GM18508 (cell line): ENCODE measurements around the gene GPR34.

Experiments
- ATAC-seq: cut with Tn5 transposase; IDR thresholded peaks from one replicate; pipeline ENCODE4 v1.9.1; 2021; ENCODE audit warnings: moderate number of reproducible peaks; ENCODE audit not compliant: insufficient read depth, unreplicated experiment

GPR34 gene

DNA sequence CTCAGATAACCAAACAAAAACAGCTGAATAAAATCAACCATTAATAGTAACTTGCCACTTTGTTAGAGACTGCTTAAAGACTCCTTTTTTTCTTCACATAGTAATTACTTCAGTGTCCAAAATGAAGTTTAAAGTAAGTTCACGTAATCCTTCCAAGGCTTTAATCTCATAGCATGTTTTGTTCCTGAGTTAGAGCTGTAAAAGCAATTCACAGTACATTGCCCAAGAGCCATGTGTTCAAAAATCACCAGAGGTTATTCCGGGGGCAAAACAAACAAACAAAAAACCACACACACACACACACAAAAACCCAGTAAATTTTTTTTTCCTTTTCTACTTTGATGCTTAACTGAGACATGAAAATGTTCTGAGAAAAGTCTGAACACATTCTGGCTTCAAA is 41.3 kb downstream of the GPR34 start:
- no peak for ATAC-seq

DNA sequence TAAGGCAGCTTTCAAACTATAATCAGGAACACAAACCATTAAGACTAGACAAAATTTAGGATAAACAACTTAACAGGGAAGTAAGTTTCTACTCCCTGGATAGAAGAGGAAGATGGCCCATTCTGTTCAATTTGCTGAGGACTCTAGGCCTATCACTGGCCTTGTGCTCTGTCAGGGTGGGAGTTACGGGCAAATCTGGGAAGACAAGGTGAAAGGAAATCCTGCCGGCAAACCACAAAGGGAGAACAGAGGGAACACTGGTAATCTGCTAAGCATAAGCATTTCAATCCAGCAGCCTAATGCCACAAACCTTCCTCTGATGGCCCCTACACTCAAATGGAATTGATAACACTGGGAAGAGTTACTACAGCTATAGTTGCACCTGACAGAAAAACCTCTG is 43.5 kb downstream of the GPR34 start:
- ATAC-seq, result no peak

DNA sequence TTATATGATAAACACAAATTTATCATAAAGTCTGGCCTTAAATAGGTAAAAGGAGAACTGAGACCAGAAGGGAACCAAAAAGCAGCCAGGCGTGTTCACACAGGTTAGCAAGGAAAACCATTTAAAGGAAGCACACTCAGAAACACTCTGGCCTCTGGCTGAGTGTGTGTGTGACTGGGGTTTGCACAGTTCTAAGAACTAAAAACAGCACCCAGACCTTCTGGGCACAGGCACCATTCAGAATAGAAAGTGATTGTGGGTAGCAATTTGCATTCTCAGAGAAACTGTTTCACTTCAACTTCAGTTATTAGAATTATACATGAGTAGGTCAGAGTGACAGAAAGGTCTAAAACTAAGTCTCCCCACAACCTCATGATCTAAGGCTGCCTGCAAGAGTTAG is 45.2 kb downstream of the GPR34 start:
- peak; percentile 94 for ATAC-seq

DNA sequence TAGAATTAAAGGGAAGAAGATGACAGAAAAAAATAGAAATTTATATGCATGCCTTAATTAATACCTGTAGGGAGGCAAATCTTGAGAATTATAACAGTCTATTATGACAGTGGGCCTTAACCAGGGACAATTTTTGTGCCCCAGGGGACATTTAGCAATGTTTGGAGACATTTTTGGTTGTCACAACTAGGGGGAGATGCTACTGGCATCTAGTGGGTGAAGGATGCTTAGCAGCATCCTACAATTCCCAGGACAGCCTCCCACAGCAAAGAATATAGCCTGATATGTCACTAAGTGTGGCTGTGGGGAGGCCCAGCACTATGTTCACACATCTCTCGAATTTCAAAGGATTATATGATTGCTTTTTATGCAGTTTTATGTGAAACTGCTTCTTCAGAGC is 45.8 kb downstream of the GPR34 start:
- ATAC-seq, result no peak

DNA sequence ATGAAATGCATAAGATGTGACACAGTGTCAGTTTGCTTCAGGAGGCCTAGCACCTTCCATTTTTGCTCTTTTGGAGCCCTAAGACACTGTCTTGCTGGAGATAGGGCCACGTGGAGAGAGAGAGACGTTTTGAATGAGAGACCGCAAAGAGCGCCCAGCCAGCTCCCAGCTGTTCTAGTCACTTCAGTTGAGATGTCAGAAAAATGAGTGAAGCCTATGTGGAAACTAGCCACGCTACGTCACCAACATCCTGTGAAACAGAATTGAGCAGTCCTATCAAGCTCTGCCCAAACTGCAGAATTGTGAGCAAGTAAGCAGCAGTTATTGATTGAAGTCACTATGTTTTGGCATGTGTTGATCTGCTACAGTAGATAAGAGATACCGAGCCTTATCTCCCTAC is 48.3 kb downstream of the GPR34 start:
- no peak for ATAC-seq

DNA sequence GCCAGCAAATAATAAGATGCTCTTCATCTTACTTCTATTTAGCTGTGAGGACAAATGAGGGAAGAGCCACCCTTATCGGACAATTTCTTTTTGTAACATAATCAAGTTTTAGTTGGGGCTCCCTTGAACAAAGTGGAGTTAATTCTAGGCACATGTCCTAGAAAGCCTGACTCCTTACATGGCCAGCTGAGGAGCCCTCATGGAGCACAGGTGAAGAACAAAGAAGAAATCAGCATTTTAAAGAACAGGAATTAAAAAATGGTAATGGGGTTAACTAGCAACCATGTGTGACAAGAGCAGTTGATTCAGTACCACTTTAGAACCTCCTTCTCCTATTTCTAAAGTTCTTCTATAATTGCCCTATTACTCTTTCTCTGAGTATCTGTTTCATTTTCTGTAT is 51.1 kb downstream of the GPR34 start:
- no peak for ATAC-seq
